GM18868 (cell line): ENCODE data around the gene DSTN.

ENCODE experiments used
- ATAC-seq: cut with Tn5 transposase; IDR thresholded peaks from one replicate; pipeline ENCODE4 v1.9.1; 2021; ENCODE audit warnings: mild to moderate bottlenecking, moderate library complexity; ENCODE audit not compliant: unreplicated experiment

The DSTN gene

DNA sequence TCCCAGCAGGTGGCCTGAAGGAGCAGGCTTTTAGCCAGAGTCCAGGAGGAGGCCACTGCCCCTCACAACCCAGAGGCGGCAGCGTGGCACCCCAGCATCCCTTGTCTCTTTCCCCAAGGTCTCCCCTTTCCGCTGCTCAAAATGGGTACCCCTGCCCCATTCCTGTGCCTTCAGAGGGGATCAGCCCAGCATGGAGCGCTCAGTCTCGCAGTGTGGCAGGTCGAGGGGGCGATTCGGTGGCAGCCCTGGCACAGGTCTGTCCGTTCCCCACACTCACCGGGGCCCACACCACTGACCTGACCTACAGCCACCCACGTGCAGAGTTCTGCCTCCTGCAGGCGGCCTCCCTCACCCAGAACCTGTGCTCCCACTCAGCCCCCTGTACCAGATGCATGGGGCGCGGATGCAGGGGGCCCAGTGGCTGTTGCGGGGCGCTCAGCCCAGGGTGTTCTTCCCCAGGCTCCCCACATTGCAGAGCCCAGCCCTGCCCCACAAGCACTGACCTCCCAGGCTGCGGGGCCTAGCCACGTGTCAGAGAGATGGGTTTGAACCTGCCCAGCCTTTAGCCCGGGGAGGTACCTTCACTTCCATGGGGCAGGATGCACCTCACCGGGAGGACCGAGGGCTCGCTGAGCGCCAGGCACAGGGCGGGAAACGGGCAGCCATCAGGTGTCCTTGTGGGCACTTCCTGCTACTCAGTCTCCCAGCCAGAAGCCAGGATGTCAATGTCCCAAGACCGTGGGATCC, 41.8 kb downstream of the DSTN start:
- ATAC-seq: no peak

- no peak for ATAC-seq
Measured at GRCh38 chr20:17612287-17612991, 42.6 kb downstream of the DSTN start.

DNA sequence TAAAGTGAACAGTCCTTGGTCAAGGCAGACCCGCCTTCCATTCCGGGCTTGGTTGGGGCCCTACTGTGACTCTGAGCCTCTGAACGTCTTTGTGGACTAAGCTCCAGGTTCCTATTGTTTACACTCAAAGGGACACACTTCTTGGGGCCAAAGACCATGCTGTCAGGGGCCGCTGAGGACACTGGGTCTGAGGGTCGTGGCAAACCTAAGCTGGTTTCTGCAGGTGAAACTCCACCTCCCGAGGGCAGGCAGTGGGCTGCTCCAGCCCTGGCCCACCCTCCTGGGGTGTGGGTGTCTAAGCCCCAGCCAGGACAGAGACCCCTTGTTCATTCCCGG, 43.1 kb downstream of the DSTN start:
- ATAC-seq: no peak

- ATAC-seq: no peak
Measured at GRCh38 chr20:17613328-17614175, 43.7 kb downstream of the DSTN start.

DNA sequence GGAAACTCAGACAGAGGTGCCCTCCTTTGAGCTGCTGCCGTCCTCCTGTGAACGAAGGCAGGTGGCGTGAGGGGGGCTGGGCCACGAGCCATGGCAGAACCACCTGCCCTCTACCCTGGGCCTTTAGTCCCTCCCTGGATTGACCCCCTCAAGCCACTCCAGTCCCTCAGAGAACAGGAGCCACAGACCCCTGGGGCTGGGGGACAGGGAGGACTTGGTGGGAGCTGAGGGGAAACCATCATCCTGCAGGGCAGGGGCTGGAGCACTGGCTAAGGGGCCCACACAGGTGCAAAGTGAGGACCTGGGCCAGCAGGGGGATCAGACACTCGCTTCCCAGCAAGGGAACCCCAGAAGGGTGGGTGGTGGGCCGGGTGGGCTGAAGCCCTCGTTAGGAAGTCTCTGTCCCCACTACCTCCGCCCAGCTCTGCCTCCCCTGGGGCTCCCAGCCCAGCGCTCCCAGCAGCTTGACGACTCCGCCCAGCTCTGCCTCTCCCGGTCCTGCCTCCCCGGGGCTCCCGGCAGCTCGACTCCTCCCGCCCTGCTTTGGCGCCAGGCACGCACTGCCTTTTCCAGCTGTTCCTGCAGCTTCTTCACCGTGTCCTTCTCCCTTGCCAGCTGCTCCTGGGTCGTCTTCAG, 44.4 kb downstream of the DSTN start:
- ATAC-seq: no peak

GRCh38 chr20:17614812-17615644, 45.2 kb downstream of the DSTN start:
- ATAC-seq: no peak

DNA sequence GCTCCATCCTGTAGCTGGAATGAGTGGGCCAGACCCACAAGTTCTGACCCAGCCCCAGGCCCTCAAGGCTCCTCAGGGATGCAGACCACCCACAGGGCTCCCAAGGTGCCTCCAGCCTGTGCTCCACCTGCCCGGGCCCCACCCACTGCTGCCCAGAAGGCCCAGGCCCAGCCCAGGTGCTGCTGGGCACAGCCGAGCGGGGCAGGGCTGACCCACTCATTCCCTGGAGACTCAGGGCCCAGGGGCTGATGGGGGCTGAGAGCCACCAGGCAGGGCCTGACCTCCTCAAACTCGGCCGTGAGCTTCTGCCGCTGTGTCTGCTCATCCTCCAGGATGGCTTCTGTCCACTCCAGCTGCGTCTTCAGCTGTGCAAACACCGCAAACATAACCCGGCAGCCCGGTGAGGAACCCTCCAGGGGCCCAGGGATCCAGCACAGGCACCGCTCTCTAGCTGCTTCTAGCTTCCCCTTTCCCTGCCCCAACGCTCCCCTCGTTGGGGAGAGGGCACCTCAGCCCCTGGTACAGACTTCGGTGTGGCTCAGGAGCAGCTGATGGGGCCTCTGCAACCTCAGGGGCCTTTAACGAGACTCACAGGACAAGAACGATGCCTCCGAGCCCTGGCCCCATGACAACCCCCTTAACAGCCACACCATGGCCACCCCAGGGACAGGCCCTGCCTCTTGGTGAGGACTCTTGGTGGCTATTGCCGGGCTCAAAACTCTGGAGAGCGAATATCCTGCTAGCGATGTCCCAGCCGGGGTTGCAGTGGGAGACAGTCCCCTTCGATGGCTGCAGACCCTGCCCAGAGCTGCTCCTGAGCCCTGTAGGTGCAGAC, 46.0 kb downstream of the DSTN start:
- ATAC-seq: no peak

DNA sequence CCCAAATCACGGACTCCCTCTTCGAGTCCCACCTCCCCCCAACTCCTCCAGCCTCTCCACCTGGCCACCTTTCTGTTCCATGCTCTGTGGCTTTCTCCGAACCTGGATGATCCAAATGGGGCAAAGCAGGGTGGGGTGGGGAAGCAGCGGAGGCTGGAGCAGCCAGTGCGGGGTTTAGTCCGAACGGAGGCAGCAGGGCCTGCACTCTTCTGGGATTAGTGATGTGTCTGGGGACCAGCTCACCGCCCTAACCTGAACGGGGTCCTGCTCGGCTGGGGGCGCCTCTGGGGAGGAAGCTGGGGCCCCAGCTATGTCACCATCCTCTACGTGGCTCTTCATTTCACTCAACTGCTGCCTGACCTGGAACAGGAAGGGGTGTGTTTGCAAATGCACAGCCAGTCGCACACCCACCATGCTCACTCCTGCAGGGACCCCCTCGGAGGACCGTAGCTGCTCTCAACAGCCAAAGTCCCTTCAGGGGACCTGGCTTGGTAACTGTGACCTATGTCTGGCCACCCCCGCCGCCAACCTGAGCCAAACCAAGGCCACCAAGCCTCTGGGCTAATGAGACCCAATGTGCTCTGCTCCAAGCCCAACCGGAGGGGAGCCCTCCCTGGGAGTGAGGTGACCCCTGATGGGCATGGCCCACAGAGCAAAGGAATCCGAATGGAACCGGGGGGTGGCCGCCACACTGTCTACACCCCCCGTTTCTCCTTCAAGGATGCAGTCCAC, 46.8 kb downstream of the DSTN start:
- ATAC-seq: no peak

- no peak for ATAC-seq
Measured at GRCh38 chr20:17617212-17617867, 47.5 kb downstream of the DSTN start.

DNA sequence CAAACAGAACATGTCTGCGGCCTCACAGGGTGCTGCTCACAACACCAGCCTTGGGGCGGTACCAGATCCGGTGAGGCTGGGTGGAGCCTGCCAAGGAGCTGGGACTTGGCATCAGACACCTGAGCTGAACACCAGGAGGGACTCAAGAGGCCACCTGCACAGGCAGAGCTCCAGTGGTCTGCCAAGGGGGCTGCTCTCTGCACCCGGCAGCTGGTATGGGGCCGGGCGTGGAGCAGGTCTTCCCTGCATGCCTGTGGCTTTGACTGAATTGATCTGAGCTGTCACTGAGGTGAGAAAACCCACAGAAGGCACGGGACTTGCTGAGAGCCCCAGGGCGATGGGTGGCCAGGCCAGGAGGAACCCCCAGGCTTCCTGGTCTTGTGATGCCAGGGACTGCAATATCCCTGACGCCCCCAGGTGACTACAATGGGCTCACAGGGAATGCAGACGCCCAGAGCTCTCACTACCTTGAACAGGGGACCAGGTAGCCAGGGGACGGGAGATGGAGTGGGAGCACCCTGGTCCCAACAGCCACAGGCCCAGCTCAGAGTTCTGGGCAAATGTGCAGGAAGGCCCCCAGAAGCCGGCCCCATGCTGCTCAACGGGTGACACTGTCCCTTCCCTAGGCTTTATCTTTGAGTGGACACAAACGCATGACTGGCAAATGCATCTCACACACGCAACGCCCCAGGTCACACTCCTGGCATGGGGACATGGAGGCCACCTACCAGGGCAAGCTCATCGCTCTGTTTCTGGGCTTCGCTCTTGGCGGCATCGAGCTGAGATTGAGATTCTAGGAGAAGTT, 48.2 kb downstream of the DSTN start:
- no peak for ATAC-seq

- no peak for ATAC-seq
Measured at GRCh38 chr20:17618673-17619013, 48.8 kb downstream of the DSTN start.

GRCh38 chr20:17619351-17620093, 49.6 kb downstream of the DSTN start:
- no peak for ATAC-seq

- no peak for ATAC-seq
Measured at GRCh38 chr20:17620371-17621228, 50.7 kb downstream of the DSTN start.

GRCh38 chr20:17621229-17621968, 51.5 kb downstream of the DSTN start:
- ATAC-seq: no peak

- no peak for ATAC-seq
Measured at GRCh38 chr20:17622086-17622850, 52.4 kb downstream of the DSTN start.
